Measurements from ENCODE around the gene ARMC5.

Gene ARMC5

GRCh38 chr16:31474773-31475738, 15.8 kb downstream of the ARMC5 start:
- TF ChIP-seq CTCF (IDR thresholded peaks at IDR 0.05; ENCODE audit: control extremely low read depth, extremely low read depth, low read depth, missing control alignments): no peak
- ChIA-PET POLR2A (interaction anchor here (0.5 to 1.1 kb wide), 2 partner anchors 12 to 292 kb away, joined by 3 read pairs; no protein-coding TSS in a partner anchor), CTCF (interaction anchor here (0.8 to 2.5 kb wide), 3 partner anchors 13 to 394 kb away, joined by 4 to 18 read pairs (median 4); partner anchors contain the start of gene ARMC5)
- DNase-seq (ENCODE audit: extremely low spot score): no peak

DNA sequence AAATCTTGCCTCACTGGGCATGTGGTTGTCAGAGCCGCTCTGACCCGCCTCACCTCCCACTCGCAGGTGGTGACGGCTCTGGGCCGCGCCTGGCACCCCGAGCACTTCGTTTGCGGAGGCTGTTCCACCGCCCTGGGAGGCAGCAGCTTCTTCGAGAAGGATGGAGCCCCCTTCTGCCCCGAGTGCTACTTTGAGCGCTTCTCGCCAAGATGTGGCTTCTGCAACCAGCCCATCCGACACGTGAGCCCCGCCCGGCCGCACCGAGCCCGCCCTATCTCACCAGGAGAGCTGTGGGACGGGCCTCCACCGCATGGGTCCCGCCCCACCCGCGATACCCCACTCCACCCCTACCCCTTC, 16.6 kb downstream of the ARMC5 start:
- DNase-seq (ENCODE audit: extremely low spot score): no peak
- no peak for TF ChIP-seq CTCF (IDR thresholded peaks at IDR 0.05; ENCODE audit: control extremely low read depth, extremely low read depth, low read depth, missing control alignments)
- ChIA-PET POLR2A (interaction anchor here (0.5 kb wide), 1 partner anchor 293 kb away, joined by 3 read pairs; no protein-coding TSS in a partner anchor), CTCF (interaction anchor here (1.3 to 2.5 kb wide), 2 partner anchors 16 to 393 kb away, joined by 4 to 18 read pairs; partner anchors contain the start of gene ARMC5)

- CTCF ChIA-PET: interaction anchor here (1.1 to 4.3 kb wide), 5 partner anchors 13 to 392 kb away, joined by 3 to 21 read pairs (median 4); partner anchors contain the start of gene ARMC5
- TF ChIP-seq CTCF (IDR thresholded peaks at IDR 0.05; ENCODE audit: control extremely low read depth, extremely low read depth, low read depth, missing control alignments): no peak
- POLR2A ChIA-PET: interaction anchor here (1.0 kb wide), 1 partner anchor 17 kb away, joined by 3 read pairs; the partner anchor contains the start of gene ARMC5
- DNase-seq (ENCODE audit: extremely low spot score): peak; percentile 90
Observed at GRCh38 chr16:31476303-31477219, 17.3 kb downstream of the ARMC5 start.

DNA sequence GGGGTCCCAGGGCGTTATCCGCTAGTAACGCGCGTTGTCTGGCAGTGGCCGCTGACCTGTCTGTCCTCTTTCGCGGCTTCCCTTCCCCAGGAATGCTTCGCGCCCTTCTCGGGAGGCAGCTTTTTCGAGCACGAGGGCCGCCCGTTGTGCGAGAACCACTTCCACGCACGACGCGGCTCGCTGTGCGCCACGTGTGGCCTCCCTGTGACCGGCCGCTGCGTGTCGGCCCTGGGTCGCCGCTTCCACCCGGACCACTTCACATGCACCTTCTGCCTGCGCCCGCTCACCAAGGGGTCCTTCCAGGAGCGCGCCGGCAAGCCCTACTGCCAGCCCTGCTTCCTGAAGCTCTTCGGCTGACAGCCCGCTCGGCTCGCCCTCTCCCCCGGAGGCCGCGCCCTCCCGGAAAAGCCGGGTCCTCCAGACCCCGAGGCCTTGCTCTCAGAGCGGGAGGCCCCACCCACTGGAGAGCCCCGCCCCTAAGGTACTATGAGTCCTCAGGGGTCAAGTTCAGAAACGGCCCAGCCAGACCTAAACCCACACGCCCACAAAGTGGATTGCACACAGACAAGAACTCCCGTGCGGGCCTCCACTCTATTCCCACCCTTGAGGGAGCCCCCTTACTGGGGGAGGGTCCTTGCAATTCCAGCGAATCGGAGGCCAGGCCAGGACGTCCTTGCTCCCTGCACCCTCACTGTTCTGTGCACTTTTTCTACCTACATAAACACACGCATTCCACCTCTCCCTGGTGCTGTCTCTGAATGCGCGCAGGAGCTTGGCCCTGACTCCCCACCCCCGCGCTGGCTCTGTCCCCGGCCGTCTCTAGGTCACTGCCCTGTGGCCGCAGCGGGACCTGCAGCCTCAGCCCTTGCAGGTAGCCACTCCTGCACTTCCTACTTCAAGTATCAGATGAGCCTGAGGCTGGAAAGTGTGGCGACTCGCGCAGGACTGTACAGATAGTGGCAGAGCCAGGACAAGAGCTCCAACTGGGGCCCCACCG, 18.2 kb downstream of the ARMC5 start:
- ChIA-PET POLR2A (interaction anchor here (1.0 kb wide), 1 partner anchor 18 kb away, joined by 3 read pairs; the partner anchor contains the start of gene ARMC5), CTCF (interaction anchor here (1.1 to 4.3 kb wide), 3 partner anchors 14 to 19 kb away, joined by 3 to 21 read pairs (median 4); partner anchors contain the start of gene ARMC5)
- DNase-seq (ENCODE audit: extremely low spot score): peak; percentile 62
- TF ChIP-seq CTCF (IDR thresholded peaks at IDR 0.05; ENCODE audit: control extremely low read depth, extremely low read depth, low read depth, missing control alignments): no peak

GRCh38 chr16:31478956-31479355, 19.7 kb downstream of the ARMC5 start:
- no peak for TF ChIP-seq CTCF (IDR thresholded peaks at IDR 0.05; ENCODE audit: control extremely low read depth, extremely low read depth, low read depth, missing control alignments)
- DNase-seq (ENCODE audit: extremely low spot score): no peak
- POLR2A ChIA-PET: interaction anchor here (0.7 kb wide), 1 partner anchor 8 kb away, joined by 6 read pairs; no protein-coding TSS in a partner anchor
- CTCF ChIA-PET: interaction anchor here (4.3 kb wide), 1 partner anchor 18 kb away, joined by 21 read pairs; the partner anchor contains the start of gene ARMC5
